GM12801 (cell line): Measurements from ENCODE around the gene TMUB1.

ENCODE experiments used
- TF ChIP-seq, protein P1 (sequence below): IDR thresholded peaks from one replicate; pipeline ENCODE4 v1.5.1; 2011; ENCODE audit warnings: control low read depth; ENCODE audit not compliant: insufficient read length; ENCODE audit errors: extremely low read depth

TMUB1 gene

DNA sequence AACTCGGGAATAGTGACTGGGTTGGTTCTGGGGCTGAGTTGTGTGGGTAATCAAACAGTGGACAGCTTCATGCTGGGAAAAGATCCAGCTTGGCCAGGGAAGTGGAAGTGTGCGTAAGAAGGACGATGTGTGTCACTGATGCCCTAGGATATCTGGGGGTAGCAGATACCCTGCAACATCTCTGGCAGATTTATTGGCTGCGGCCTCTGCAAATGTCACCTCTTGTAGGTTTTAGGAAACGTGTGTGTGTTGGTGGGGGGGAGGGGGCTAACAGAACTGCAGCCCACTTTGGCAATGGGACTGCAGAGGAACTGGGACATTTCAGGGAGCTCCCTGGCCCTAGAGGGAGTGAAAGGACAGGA lies 2.0 kb upstream of the TMUB1 start:
- TF ChIP-seq, protein P1, sequence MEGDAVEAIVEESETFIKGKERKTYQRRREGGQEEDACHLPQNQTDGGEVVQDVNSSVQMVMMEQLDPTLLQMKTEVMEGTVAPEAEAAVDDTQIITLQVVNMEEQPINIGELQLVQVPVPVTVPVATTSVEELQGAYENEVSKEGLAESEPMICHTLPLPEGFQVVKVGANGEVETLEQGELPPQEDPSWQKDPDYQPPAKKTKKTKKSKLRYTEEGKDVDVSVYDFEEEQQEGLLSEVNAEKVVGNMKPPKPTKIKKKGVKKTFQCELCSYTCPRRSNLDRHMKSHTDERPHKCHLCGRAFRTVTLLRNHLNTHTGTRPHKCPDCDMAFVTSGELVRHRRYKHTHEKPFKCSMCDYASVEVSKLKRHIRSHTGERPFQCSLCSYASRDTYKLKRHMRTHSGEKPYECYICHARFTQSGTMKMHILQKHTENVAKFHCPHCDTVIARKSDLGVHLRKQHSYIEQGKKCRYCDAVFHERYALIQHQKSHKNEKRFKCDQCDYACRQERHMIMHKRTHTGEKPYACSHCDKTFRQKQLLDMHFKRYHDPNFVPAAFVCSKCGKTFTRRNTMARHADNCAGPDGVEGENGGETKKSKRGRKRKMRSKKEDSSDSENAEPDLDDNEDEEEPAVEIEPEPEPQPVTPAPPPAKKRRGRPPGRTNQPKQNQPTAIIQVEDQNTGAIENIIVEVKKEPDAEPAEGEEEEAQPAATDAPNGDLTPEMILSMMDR = no peak

DNA sequence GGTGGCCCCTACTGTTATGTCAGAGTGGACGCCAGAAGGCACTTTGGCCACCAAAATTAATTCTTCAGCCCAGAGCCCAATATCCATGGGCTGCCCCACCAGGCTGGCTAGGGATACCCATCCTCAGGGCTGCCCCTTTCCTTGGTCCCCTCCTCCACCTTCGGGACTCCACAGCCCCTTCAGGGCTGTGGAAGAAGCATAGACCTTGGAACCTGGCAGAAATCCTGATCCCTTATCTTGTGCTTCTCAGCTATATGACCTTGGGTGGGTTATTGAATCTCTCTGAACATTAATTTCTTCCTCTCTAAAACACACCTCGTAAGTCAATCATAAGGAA lies 499 bp upstream of the TMUB1 start:
- TF ChIP-seq, protein P1 = no peak

DNA sequence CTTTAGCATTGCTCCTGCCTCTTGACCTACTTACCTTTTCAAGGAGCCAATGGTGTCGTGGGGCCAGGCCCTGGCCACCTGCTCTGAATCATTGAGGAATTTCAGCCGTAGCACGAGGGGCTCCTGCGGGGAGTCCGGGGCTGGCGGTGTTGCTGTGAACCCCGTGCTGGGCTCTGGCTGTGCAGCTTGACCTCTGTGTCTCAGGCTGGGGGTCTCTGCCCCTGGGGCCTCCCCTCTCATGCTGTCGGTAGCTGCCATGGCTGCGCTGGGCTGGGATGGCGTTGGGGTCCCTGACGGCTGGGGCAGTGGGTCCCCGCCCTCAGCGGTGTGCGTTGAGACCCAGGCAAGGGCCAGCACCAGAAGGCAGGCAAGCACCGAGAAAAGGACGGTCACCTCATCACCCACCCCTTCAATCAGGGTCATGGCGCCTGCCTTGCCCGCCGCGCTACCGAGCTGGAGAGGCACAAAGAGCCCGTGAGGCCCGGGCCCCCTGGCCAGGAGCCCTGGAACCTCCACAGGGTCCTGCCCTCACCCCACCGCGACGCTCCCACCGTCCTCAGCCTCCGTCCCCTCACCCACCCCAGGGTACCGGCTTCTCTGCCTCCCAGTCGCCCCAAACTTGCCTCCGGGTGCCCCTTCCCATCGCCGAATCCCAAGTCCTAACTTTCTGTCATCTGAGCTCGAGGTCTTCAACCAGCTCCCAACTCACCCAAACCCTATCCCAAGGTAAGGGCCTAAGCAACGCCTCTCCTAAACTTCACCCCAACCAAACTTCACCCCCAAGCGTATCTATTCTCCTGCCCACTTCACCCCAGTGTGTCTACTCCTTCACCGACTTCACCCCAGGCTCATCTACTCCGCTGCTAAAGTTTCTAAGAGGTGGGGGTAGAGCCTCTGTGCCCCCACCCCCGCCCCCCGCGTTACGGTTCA lies 887 bp downstream of the TMUB1 start:
- TF ChIP-seq, protein P1 = no peak

DNA sequence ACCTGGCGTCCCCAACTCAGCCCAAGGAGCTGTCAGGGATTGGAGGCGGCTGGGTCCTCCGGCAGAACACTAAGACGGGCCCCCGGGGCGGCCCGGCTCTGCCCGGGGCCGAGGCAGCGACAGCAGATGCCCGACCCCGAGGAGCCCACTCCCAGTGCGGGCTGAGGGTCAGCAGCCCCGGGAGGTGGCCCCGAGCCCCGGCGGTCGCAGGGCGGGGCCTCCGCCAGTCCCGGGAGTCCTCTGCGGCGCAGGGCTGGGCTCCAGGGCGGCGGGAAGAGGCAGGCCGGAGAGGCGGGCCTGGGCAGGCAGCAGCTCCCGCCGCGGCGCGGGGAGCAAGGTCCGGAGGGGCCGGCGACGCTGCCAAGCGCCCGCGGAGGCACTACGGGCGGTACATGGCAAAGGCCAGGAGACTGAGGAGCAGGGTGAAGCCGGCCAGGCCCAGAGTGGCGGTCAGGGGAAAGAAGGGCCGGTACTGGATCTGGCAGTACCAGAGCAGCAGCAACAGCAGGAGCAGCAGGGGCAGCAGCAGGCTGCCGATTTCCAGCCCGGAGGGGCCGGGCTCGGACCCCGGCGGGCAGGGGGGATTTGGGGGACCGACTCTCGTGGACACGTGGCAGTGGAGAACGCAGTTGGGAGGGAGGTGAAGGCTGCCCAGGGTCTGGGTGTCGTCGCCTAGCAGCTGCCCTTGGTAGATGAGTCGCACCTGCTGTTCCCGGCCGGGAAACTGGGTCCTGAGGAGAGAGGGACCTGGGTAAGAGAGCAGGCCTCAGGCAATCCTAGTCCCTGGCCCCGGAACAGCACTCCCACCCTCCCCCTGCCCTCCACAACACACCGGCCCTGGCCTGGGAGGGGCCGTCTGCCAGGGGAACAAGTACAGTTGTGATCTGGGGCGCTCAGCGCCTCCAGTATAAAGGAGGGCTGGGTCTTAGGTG lies 1.9 kb downstream of the TMUB1 start:
- TF ChIP-seq, protein P1 = no peak

DNA sequence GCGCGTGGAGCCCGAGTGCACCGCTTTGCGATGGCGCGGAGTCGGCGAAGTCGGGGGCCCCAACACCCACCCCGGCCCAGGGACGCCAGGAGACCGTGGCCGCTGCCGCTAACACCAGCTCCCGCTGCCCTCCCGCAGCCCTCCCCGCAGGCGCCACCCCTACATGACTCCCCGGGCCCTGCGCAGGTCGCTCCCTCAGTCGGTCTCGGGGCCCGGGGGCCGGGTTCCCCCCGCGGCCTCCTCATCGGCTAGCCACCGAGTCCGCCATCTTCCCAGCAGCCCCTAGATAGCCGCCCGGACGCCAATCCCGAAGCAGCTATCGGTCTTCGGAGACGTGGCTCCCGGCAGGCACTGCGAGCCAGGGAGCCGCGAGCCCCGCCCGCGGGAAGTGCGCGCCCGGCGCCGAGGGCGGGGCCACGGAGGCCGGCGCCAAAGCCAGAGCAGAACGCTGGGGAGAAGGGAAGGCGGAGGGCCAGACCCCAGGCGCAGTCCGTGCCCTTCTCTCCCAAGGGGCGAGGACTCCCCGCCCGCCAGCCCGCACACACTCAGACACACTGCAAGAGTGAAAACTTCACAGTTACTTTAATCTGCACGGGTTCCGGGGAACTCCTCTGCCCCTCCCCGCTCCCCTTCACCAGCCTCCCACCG lies 2.6 kb downstream of the TMUB1 start, which contains the start of gene FASTK:
TSS of gene FASTK (minus strand) at position 288 of the 648 bp plus-strand sequence. CDS start at position 245, 43 bp downstream.
- TF ChIP-seq, protein P1 = no peak

DNA sequence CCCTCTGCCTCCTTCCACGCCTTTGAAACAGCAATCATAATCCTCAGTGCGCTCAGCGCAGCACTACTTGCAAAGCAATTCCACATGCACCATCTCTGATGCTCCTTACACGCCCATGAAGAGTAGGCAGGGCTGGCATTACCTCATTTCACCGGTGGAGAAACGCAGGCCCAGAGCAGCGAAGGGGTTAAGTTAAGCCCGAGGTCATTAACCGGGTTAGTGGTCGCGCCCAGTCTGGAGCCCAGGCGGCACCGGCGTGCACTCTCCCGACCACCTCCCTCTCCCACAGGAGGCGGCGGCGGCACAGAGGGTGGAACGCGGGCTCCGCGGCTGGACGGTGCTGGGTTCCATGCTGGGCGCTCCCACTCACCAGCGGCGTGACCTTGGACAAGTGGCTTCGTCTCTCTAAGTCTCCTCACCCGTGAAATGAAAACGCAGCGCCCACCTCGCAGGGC lies 3.2 kb downstream of the TMUB1 start:
- TF ChIP-seq, protein P1 = no peak
